ENCODE data around the gene QRICH1.

The QRICH1 gene

GRCh38 chr3:49032646-49033304 is 61.1 kb downstream of the QRICH1 start:
- no peak for DNase-seq

GRCh38 chr3:49030321-49030720 is 63.5 kb downstream of the QRICH1 start:
- DNase-seq, result peak; percentile 47

- DNase-seq, result no peak
Observed at GRCh38 chr3:49029563-49029884, 64.3 kb downstream of the QRICH1 start.

GRCh38 chr3:49028673-49029562 is 65.0 kb downstream of the QRICH1 start, which contains the start of gene IMPDH2:
Gene IMPDH2 (minus strand): TSS chr3:49029398. CDS start chr3:49029350, 48 bp downstream.
- DNase-seq, result peak; percentile 93

GRCh38 chr3:49028298-49028672 is 65.6 kb downstream of the QRICH1 start:
- DNase-seq, result peak; percentile 19

- DNase-seq, result peak; percentile 3
Observed at GRCh38 chr3:49027634-49028033, 66.2 kb downstream of the QRICH1 start.

GRCh38 chr3:49026536-49026935 is 67.3 kb downstream of the QRICH1 start:
- peak; percentile 14 for DNase-seq

GRCh38 chr3:49025793-49026520 is 67.9 kb downstream of the QRICH1 start:
- no peak for DNase-seq

GRCh38 chr3:49025005-49025792 is 68.7 kb downstream of the QRICH1 start:
- peak; percentile 96 for DNase-seq

GRCh38 chr3:49024449-49024848 is 69.4 kb downstream of the QRICH1 start:
- DNase-seq, result peak; percentile 8

- peak; percentile 6 for DNase-seq
Observed at GRCh38 chr3:49023775-49024174, 70.1 kb downstream of the QRICH1 start.

GRCh38 chr3:49022688-49023171 is 71.1 kb downstream of the QRICH1 start:
- DNase-seq, result peak; percentile 54

- DNase-seq, result peak; percentile 89
Observed at GRCh38 chr3:49021813-49022687, 71.8 kb downstream of the QRICH1 start, which contains the start of gene NDUFAF3. Gene NDUFAF3 (plus strand): TSS chr3:49022121. CDS start chr3:49022145, 24 bp downstream.

- DNase-seq, result peak; percentile 98
Observed at GRCh38 chr3:49021213-49021812, 72.6 kb downstream of the QRICH1 start.

GRCh38 chr3:49020330-49021212 is 73.3 kb downstream of the QRICH1 start:
- DNase-seq, result peak; percentile 57

- DNase-seq, result no peak
Observed at GRCh38 chr3:49019941-49020329, 73.9 kb downstream of the QRICH1 start.

GRCh38 chr3:49018707-49019006 is 75.2 kb downstream of the QRICH1 start:
- no peak for DNase-seq

- peak; percentile 80 for DNase-seq
Observed at GRCh38 chr3:49017971-49018706, 75.7 kb downstream of the QRICH1 start, which contains the start of gene DALRD3. Gene DALRD3 (minus strand): TSS chr3:49018580. CDS start chr3:49018564, 16 bp downstream.

Data from hematopoietic multipotent progenitor cell treated with erythropoietin and hydrocortisone succinate and interleukin-3 and kit ligand, for 8 days (in vitro differentiated cells).